NCI-H1930 (cell line): ENCODE data around the gene TRIM32.

Experiments used
- DNase-seq, 2 experiments: peaks; one replicate each; lab custom pipeline; 2025; lab: John Stamatoyannopoulos, UW

Gene TRIM32, protein sequence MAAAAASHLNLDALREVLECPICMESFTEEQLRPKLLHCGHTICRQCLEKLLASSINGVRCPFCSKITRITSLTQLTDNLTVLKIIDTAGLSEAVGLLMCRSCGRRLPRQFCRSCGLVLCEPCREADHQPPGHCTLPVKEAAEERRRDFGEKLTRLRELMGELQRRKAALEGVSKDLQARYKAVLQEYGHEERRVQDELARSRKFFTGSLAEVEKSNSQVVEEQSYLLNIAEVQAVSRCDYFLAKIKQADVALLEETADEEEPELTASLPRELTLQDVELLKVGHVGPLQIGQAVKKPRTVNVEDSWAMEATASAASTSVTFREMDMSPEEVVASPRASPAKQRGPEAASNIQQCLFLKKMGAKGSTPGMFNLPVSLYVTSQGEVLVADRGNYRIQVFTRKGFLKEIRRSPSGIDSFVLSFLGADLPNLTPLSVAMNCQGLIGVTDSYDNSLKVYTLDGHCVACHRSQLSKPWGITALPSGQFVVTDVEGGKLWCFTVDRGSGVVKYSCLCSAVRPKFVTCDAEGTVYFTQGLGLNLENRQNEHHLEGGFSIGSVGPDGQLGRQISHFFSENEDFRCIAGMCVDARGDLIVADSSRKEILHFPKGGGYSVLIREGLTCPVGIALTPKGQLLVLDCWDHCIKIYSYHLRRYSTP

DNA sequence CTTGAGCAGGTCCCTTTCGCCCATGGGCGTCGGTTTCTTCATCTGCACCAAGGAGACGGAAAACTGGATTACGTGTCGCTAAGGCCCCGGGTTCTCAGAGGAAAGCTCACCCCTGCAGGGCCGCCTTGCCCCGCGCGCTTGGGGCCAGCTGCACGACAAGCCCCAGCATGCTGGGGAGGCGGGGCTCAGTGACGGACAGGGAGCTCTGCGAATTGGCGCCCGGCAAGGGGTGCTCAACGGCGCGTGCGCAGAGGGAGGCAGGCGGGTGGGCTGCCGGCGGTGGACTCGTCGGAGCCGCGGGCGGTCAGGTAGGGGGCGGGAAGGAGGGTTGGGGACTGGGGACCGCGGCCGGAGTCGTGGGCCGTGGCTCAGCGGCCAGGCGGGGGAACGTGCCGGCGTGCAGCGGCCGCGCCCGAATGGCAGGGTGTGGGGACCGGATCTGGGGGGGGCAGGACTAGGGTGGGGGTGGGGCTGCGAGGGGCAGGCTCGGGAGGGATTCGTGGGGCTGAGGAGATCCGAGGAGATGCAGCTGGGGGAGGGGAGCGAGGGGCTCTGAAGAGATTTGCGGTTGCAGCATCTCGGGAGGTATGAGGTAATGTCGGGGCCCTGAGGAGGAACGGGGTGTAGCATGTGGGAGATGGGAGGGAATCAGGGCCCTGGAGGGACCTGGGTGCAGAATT is at the start of gene TRIM32:
TRIM32 (plus strand) TSS at position 232 of the 680 bp plus-strand sequence. CDS start 10,438 bp downstream, outside the sequence.
- DNase-seq, result peak; percentile 88 to 89

DNA sequence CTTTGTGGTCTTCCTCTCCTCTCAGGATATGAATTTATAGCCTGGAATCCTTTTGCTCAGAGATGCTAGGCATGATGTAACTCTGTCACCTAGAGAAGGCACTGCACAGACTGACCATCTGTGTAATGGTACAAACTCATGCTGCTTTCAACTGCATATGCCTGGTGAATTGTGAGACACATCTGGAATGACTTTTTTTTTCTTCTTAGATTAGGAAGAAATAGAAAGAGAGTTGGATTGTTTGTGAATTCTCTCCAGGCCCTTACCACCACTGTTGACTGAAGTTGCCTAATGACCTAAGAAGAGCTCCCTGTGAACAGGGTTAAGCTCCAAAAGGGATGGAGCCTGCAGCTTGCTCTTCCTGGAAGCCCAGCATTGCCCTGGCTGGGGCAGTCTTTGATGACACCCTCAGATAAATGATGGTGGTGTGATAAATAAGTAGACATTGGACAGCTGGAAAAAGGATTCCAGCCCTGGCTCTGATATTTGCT is 47.8 kb upstream of the TRIM32 start:
- DNase-seq, result no peak

DNA sequence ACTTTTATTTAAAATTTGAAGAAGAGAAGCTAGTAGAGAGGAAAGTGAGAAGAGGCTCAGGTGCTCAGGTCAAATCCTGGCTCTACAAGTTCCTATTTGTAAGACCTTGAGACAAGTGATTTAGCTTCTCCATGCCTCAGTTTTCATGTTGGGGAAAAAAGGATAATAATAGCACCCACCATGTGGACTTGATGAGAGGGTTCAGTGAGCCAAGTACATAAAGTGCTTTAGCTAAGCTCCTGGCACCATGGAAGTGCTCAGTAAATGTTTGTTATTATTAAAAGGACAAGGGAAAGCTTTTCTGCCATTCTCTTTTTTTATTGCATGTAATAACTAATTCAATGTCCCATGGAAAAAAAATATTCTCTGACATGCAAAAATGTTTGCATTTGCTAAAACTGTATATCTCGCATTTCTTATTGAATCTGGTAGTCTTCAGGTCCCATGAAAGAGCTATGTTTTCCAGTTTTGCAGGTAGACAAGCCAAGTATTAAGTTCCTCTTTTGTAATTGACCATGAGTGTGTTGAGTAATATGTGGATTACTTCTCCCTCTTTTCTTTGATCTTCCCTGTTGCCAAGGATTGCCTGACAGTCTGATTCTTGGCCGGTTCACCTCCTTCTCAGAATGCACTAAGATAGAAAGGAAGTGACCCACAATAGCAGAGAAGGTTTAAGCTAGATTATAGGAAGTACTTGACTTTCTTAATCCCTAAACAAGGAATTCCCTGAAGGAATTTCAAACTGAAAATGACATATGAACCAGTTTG is 45.6 kb upstream of the TRIM32 start:
- no peak for DNase-seq

DNA sequence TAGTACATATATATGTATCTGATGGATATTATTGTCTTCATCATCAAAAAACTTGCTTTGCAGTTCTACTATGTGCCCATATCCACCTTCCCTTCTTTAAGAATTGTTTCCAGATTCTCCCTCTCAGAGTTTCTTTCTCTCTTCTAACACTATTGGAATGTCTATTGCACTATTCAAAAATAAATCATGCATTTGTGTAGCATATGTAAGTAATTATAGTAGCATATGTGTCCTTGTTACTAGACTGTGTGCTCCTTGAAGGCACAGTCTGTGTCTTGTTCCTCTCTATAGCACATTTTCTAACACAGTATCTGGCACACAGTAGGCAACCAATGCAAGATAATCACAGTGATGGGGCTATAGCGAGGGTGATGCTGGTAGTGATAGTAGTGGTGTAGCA is 43.4 kb upstream of the TRIM32 start:
- no peak for DNase-seq

DNA sequence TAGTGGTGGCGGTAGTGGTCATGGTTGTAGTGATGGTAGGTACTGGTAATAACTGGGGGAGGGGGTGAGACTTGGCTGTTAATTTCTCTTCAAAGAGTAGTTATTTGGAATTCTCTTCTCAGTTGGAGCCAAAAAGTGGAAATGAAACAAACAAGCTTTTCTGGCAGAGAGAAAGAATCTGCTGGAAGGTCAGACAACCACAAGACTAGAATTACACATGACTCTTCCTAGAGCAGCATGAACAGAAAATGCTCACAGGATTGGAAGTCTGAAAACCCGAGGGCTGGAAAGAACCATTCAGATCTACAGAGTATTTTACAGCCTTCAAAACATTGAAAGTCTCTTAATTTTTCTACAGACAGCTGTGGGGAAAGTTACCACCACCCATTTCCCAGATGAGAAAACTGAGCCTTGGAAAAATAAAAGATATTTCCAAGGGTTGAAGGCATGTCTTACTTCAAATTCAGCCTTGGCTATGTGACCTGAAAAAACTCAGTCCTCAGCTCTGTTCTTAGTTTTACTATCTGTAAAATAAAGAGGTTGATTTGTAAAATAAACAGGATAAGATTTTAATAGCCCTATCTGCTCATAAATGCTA is 42.9 kb upstream of the TRIM32 start:
- no peak for DNase-seq

DNA sequence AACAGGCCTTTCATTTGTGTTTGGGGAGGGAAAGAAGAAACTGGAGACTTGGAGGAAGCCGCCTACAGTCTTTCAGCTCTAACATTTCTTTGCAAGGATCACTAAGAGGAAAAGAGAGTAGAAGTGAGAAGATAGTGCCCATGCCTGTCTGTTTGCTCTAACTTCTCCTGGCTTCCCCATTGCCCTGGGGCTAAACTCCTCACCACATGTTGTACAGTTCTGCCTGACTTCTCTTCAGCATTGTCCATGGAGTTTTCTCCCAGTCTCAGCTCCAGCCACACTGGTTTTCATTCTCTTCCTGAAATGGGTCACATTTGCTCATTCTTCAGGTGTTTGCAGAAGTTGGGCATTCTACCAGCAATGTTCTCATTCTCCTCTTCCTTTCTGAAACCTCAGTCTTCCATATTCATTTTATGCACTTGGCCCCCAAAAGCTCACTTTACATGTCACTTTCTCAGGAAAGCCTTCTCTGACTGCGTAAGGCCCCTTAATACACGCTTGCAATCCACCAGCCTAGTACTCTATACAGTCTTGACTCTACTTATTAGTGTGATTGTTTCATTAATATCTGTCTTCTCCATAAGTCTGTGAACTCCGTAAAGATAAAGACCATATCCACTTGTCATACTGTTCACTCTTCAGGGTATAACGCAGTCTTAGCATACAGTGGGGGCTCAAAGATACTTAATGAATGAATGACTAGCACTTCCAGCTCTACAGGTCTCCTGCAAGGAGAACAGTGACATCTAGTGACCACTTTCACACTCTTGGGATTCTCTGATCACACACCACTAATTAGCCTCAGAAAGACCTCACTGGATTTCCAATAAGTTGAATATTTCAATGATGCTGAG is 40.2 kb upstream of the TRIM32 start:
- DNase-seq, result peak in 1 of 2 experiments; percentile 4

DNA sequence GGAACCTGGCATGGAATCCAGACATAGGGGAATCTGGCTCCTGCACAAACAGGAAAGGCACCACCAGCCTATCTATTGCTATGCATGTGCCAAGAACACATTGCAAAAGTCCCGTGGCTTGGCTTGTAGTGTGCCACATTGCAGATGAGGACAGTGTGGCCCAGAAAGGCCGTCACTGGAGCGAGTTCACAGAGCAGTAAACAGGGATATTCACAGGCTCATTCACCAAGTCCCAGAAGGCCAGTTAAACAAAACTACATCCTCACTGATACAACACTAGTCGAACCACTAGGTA is 39.6 kb upstream of the TRIM32 start:
- no peak for DNase-seq

DNA sequence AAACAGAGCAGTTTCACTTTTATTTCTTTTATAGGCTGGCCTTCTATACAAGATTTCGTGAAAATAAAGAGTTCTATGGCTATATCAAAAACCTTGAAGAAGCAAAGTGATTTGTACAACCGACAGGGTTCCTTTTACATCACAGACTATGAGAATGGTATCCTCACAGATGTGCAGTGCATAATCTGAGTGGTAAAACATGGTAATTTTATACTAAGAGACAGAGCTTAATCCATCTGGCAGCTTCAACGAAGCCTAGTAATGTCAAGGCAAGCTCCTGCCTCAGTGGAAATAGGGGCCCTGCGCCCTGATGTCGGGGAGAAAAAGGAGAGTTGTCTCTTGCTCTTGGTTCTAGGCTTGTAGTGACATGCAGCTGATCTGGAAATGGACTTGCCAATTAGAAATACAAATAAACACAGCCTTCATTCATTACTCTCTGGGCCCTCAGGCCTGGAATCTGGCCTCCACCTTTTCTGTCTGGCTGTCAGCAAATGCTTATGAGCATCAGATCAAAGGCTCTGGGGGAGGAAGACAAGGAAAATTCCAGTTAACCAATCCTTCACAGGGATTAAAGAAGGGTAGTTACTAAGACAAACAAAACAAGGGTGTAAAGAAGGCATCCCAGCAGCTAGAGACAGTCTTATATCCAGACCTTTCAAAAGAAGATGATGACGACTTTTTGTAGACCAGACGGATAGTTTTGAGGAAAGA is 33.6 kb upstream of the TRIM32 start:
- no peak for DNase-seq

DNA sequence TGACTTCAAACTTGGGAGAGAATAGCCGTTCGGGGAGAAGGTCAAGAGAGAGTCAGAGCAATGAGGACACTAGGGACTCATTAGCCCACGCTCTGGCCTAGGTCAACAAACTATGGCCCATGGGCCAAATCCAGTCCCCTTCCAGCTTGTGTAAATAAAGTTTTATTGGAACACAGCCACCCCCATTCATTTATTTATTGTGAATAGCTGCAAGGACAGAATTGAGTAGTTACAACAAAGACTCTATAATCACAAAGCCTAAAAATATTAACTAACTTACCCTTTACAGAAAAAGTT is 33.1 kb upstream of the TRIM32 start:
- no peak for DNase-seq

DNA sequence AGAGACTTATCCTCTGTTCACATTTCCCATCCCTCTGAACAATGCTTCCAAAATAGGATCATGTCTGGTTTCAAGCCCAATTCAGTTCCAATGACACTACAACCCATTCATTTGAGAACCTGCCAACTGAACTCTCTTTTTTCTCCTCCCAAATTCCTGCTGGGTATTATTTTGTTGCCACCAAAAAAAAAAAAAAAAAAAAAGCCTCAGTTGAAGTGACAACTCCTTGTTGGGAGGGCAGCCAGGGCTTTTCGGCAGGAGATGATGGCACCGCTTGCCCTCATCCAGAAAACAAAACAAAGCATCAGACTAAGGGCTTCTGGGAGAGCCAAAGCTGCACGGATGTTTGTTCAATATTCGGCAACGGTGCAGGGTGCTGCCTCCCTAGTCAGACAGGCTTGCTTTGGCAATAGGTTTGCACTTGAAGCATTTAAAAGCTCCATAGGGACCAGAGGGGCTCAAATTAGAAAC is 30.6 kb upstream of the TRIM32 start:
- DNase-seq, result no peak

DNA sequence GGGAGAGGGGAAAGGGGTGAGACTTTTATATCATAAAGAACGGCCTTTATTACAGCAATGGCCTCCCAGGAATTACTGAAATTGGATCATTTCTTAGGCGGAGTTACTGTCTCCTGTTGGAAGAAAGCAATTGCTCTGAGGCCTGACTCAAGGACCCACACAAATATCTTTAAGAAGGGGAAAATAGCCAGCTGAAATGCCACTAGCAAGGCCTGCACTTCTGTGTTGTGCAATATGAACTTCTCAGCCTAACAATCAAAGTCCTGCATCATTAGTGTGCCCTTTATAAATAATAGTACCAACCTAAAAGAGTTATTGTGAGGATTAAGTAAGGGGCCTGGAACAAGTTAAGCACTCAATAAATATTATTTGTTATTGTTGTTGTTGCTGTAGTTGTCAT is 30.1 kb upstream of the TRIM32 start:
- DNase-seq, result no peak

DNA sequence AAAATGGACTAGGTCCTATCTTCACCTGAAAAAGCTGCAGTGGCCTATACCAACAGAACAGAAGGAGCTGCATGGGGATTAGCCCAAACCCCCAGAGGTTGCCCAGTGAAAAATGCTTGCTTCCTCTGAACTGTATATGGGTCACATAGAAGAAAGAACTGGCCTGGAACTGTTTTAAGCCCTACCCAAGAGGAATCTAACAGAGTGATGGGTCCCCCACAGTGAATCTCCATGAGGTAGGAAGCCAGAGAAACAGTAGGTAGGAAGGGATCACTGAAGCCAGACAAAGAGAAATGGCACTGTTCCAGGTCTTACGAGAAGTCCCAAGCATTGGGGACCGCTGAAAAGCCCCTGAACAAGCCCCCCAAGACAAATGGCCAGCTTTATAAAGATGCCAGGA is 28.8 kb upstream of the TRIM32 start:
- DNase-seq, result no peak

DNA sequence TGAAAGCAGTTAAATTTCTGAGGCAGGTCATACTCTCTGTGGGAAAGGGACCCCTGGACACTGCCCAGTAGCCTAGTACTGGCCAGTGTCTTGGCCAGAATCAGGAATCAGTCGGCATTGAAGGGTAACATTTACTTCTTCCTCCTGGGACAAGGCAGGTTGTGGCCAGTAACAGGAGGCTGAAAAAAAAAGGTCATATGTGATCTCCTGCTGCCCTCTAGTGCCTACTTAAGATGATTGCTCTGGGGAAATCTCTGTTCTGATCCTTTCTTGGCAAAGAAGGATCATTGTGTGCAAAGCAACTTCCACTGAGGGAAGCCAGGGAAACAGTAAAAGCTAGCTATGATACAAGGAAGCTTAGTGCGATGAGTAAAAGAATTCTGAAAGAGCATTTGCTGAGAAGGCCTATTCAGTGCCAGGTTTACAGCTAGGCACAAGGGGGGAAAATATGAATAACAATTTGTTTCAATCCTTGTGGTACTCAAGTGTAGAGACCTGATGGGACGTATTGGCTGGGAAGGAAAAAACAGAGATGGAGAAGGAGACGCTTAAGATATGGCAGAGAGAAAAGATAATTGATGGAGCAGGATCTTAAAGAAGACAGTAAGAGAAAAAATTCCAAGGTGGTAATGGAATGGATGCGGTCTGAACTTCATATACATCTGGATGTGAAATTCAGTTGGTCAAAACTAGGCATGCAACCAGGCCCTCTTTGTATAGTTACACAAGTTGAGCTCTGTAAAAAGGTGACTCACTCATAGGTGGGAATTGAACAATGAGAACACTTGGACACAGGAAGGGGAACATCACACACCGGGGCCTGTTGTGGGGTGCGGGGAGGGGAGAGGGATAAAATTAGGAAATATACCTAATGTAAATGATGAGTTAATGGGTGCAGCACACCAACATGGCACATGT is 25.8 kb upstream of the TRIM32 start:
- DNase-seq, result peak; percentile 25 to 36

DNA sequence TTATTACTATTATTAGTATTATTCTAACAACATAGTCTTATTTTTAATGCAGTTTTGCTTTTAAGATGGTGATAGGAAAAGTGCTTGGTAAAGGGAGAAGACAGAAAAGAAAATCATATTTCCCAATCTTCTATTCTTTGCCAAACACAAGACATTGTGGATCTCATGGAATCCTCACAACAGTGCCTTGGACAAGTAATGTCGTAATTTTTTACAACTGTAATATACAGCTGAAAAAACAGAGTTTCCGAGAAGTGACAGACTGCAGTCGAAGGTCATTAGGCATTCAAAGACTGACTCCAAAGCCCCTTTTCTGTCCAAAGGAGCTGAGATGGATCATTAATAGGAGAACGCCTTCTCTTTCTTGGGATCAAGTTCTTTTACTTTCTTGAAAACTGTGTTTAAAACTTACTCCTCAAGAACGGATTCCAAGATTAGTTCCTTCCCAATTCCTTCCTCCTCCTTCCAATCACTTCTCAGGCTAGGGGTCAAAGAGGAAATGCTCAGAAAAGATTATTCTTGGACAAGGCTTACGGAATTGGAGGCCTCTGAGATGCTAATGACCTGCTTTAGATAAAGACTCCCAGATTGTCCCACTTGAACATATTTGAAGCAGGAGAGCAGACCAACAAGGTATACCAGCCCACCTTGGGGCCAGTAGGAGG is 24.3 kb upstream of the TRIM32 start:
- no peak for DNase-seq

DNA sequence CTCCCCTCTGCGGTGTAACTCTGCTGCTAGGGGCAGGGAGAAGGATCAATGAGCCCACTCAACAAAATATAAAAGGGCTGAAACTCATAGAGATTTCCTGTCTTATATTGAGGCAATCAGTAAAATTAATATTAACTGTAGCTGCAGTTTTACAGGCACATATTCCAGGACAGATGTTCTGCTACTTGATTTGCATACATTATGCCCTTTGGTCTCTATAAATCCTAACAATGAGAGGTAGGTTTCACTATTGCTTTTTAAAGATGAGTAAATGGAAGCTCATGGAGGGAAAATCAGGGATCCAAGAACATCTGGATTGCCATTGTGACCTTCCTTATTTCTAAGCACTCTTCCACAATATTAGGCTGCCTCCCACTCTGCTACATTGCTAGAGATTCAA is 23.5 kb upstream of the TRIM32 start:
- no peak for DNase-seq

DNA sequence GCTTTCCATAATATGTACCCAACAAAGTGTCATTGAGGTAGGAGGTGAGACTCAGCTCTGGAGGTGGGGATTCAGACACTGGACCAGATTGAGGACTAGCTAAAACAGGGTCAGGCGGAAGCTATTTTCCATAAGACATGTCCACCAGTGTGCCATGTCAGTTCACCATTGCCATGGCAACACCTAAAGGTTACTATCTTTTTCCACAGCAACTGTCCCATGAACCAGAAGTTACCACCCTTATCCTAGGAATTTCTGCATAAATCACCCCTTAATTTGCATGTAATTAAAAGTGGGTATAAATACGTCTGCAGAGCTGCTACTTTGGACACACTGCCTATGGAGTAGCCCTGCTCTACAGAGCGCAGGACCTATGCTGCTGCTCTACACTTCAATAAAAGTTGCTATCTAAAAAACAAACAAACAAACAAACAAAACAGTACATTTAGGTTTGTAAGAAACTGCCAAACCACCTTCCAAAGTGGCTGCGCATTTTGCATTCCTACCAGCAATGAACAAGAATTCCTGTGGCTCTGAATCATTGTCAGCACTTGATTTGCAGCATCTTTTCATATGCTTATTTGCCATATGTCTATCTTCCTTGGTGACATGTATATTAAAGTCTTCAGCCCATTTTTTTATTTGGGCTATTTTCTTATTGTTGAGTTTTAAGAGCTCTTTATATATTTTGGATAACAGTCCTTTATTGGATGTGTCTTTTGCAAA is 18.0 kb upstream of the TRIM32 start:
- no peak for DNase-seq

DNA sequence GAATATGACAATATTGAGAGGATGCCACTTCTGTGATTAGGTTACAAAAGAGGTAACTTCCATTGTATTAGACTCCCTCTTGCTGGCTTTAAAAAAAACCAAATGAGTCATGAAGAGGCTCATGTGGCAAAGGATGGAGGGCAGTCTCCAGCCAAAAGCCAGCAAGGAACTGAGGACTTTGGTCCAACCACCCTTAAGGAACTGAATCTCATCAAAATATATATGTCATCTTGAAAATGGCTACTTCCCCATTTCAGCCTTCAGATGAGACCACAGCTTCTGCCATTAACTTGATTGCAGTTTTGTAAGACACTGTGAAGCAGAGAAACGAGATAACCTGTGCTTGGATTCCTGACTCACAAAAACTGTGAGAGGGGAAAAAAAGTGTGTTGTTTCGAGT is 15.5 kb upstream of the TRIM32 start:
- DNase-seq, result no peak

DNA sequence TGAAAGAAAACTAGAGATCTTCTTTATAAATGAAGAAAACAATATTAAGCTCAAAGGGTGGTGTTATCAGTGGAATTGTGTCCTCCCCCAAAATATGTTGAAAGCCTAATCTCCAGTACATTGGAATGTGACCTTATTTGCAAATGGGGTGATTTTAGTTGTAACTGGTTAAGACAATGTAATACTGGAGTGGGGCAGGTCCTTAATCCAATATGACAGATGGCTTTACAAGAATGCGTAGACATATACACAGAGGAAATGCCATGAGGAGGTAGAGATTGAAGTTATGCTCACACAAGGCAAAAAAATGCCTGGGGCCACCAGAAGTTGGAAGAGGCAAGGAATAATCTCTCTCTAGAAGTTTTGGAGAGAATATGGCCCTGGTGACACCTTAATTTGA is 13.7 kb upstream of the TRIM32 start:
- no peak for DNase-seq
